Astrocyte (in vitro differentiated cells and primary cell): ENCODE measurements around the gene CDC42EP1. TPM values are rescaled to one million over a fixed set of nuclear protein-coding genes. Genes with fewer than 3 reads are reported as not detected.
"Not testable (repeated sequence)": the region's sequence is repeated elsewhere in the genome, so short reads cannot be mapped to it uniquely, and the experiment has no call there.

Experiments used
- DNase-seq: peaks from one replicate; pipeline ENCODE4 v3.0.0-alpha.2; 2010; ENCODE audit warnings: low read depth
- FAIRE-seq: peaks from 2 replicates; lab custom pipeline; 2011; peaks lifted over from hg19 to GRCh38; lab: Jason Lieb, UNC
- H2AFZ ChIP-seq: 2 replicates; pipeline ENCODE4 v1.6.0; 2012; ENCODE audit warnings: low read depth, low read length, inconsistent platforms
- H3K27ac ChIP-seq: 2 replicates; pipeline ENCODE4 v1.5.1; 2011; ENCODE audit warnings: low read depth, low read length, inconsistent platforms
- H3K27me3 ChIP-seq: 2 replicates; pipeline ENCODE4 v1.6.0; 2011; ENCODE audit warnings: low read length, inconsistent platforms; ENCODE audit not compliant: insufficient read depth
- H3K36me3 ChIP-seq: 2 replicates; pipeline ENCODE4 v1.5.1; 2011; ENCODE audit warnings: low read length, inconsistent platforms; ENCODE audit not compliant: insufficient read depth
- H3K4me1 ChIP-seq: 2 replicates; pipeline ENCODE4 v1.5.1; 2011; ENCODE audit warnings: low read length, inconsistent platforms; ENCODE audit not compliant: insufficient read depth
- H3K4me2 ChIP-seq: 2 replicates; pipeline ENCODE4 v1.6.0; 2012; ENCODE audit warnings: low read length, inconsistent platforms
- H3K4me3 ChIP-seq: 2 replicates; pipeline ENCODE4 v1.5.1; 2011; ENCODE audit warnings: low read depth, mild to moderate bottlenecking, low read length, inconsistent platforms; ENCODE audit not compliant: insufficient read depth
- H3K79me2 ChIP-seq: 2 replicates; pipeline ENCODE4 v1.6.0; 2012; ENCODE audit warnings: mild to moderate bottlenecking, low read length, inconsistent platforms; ENCODE audit not compliant: insufficient read depth
- H3K9ac ChIP-seq: 2 replicates; pipeline ENCODE4 v1.6.0; 2012; ENCODE audit warnings: mild to moderate bottlenecking, low read length, inconsistent platforms
- H3K9me3 ChIP-seq: 2 replicates; pipeline ENCODE4 v1.5.1; 2012; ENCODE audit warnings: low read depth, mild to moderate bottlenecking, low read length, inconsistent platforms; ENCODE audit not compliant: insufficient read depth
- H4K20me1 ChIP-seq: 2 replicates; pipeline ENCODE4 v1.6.0; 2012; ENCODE audit warnings: low read length, inconsistent platforms; ENCODE audit not compliant: insufficient read depth
- H3K27ac Mint-ChIP-seq: one replicate; pipeline ENCODE4 v1.8.0; 2021; ENCODE audit warnings: mild to moderate bottlenecking, mixed read lengths; ENCODE audit not compliant: unreplicated experiment
- H3K27me3 Mint-ChIP-seq: one replicate; pipeline ENCODE4 v1.8.0; 2021; ENCODE audit warnings: low read depth, mixed read lengths; ENCODE audit not compliant: unreplicated experiment
- H3K36me3 Mint-ChIP-seq: one replicate; pipeline ENCODE4 v1.8.0; 2021; ENCODE audit warnings: low read depth, mixed read lengths; ENCODE audit not compliant: unreplicated experiment
- H3K4me1 Mint-ChIP-seq: one replicate; pipeline ENCODE4 v1.8.0; 2021; ENCODE audit warnings: low read depth, mixed read lengths; ENCODE audit not compliant: unreplicated experiment
- H3K4me3 Mint-ChIP-seq: one replicate; pipeline ENCODE4 v1.8.0; 2021; ENCODE audit warnings: mild to moderate bottlenecking, moderate library complexity, mixed read lengths; ENCODE audit not compliant: unreplicated experiment
- H3K9me3 Mint-ChIP-seq: one replicate; pipeline ENCODE4 v1.8.0; 2021; ENCODE audit warnings: mild to moderate bottlenecking, mixed read lengths; ENCODE audit not compliant: unreplicated experiment
- EZH2 ChIP-seq: IDR thresholded peaks from 2 replicates; pipeline ENCODE4 v1.6.1; 2012; ENCODE audit warnings: mild to moderate bottlenecking, low read length, inconsistent platforms; ENCODE audit not compliant: insufficient read depth
- total RNA-seq: library from RNA; stranded (reverse); gene quantifications from 2 replicates; pipeline ENCODE4 v1.2.1, GENCODE V29; 2021
- TF ChIP-seq, protein P1 (sequence below): IDR thresholded peaks from 2 replicates; pipeline ENCODE4 v1.5.1; 2011; ENCODE audit warnings: low read depth, mild to moderate bottlenecking, inconsistent platforms, low read length, moderate library complexity; ENCODE audit not compliant: insufficient read depth

The CDC42EP1 gene
- total RNA-seq, 1 donor from 2014 or later = 106 TPM

GRCh38 chr22:37609240-37610152 is 49.2 kb downstream of the CDC42EP1 start:
- TF ChIP-seq, protein P1, sequence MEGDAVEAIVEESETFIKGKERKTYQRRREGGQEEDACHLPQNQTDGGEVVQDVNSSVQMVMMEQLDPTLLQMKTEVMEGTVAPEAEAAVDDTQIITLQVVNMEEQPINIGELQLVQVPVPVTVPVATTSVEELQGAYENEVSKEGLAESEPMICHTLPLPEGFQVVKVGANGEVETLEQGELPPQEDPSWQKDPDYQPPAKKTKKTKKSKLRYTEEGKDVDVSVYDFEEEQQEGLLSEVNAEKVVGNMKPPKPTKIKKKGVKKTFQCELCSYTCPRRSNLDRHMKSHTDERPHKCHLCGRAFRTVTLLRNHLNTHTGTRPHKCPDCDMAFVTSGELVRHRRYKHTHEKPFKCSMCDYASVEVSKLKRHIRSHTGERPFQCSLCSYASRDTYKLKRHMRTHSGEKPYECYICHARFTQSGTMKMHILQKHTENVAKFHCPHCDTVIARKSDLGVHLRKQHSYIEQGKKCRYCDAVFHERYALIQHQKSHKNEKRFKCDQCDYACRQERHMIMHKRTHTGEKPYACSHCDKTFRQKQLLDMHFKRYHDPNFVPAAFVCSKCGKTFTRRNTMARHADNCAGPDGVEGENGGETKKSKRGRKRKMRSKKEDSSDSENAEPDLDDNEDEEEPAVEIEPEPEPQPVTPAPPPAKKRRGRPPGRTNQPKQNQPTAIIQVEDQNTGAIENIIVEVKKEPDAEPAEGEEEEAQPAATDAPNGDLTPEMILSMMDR = no peak
- TF ChIP-seq EZH2 = no peak
- Mint-ChIP-seq H3K36me3 (no peaks in the 10 kb centered on the region), H3K27me3 (no peaks in the 10 kb centered on the region), H3K4me1 (peaks cover 9% of the 10 kb centered on the region), H3K4me3 (peak overlapping the region; percentile 94), H3K27ac (peak overlapping the region; percentile 90), H3K9me3 (no peaks in the 10 kb centered on the region)
- Histone ChIP-seq H3K9ac (peak overlapping the region; percentile 95), H3K36me3 (no peaks in the 10 kb centered on the region), H3K9me3 (no peaks in the 10 kb centered on the region), H3K27ac (peak overlapping the region; percentile 62), H3K4me1 (peaks cover 19% of the 10 kb centered on the region), H3K4me2 (peak overlapping the region; percentile 100), H4K20me1 (peaks cover 9% of the 10 kb centered on the region), H2AFZ (peak overlapping the region; percentile 82), H3K79me2 (peaks cover 36% of the 10 kb centered on the region), H3K27me3 (peaks cover 3% of the 10 kb centered on the region), H3K4me3 (peak overlapping the region; percentile 91)
- no peak for FAIRE-seq
- no peak for DNase-seq

DNA sequence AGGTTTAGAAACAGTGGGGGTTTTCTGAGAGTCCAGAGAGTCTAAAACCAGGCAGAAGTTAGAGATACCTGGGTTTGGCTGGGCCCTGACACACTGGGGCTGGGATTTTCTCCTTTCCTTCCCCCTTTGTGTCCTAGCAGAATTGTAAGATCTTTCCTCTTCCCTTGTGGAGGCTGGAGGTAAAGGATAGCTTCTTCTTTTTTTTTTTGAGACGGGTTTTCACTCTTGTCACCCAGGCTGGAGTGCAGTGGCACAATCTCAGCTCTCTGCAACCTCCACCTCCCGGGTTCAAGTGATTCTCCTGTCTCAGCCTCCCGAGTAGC is 49.8 kb downstream of the CDC42EP1 start:
- Mint-ChIP-seq H3K27ac (peak overlapping the region; percentile 90), H3K4me3 (peak overlapping the region; percentile 94)
- not testable (repeated sequence) for H3K9me3 ChIP-seq, H3K36me3 Mint-ChIP-seq, H3K36me3 ChIP-seq, H4K20me1 ChIP-seq, H3K4me1 Mint-ChIP-seq, H2AFZ ChIP-seq, FAIRE-seq, H3K27me3 Mint-ChIP-seq, DNase-seq, H3K27ac ChIP-seq, H3K27me3 ChIP-seq, H3K9me3 Mint-ChIP-seq
- peak overlapping the region; percentile 100 for H3K4me2 ChIP-seq
- H3K4me3 ChIP-seq = peak overlapping the region; percentile 91
- H3K4me1 ChIP-seq = peaks cover 19% of the 10 kb centered on the region
- peaks cover 36% of the 10 kb centered on the region for H3K79me2 ChIP-seq
- peak overlapping the region; percentile 95 for H3K9ac ChIP-seq

DNA sequence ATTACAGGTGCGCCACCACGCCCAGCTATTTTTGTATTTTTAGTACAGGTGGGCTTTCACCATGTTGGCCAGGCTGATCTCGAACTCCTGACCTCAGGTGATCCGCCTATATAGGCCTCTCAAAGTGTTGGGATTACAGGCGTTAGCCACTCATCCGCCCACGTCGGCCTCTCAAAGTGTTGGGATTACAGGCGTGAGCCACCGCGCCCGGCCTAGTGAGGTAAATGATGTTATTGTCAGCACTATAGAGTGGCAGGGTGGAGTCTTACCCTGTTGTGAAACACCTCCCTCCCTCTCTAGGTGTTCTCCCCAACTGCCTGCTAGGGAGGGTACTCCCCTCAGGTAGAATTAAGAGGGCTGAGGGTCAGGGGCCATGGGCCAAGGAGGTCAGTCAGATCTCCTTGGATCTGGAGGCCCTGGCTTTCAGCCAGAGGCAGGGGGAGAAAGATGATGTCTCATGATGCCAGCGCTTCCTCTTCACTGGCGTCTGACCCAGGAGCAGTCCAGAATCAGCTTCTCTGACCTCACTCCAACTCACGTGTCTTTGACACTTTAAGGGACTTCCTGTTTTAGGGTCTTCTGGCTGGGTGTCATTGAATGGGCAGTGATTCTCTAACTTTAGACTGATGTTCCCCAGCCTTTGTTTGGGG is 50.3 kb downstream of the CDC42EP1 start:
- H3K27me3 ChIP-seq = peaks cover 3% of the 10 kb centered on the region
- peak overlapping the region; percentile 34 for H3K27ac Mint-ChIP-seq
- H4K20me1 ChIP-seq = peaks cover 9% of the 10 kb centered on the region
- H3K4me3 ChIP-seq = no peak overlapping the region
- peak overlapping the region; percentile 100 for H3K4me2 ChIP-seq
- H2AFZ ChIP-seq = no peak overlapping the region
- H3K9ac ChIP-seq = peak overlapping the region; percentile 95
- H3K36me3 Mint-ChIP-seq = peaks cover 3% of the 10 kb centered on the region
- H3K9me3 ChIP-seq = no peaks in the 10 kb centered on the region
- H3K4me1 Mint-ChIP-seq = peaks cover 9% of the 10 kb centered on the region
- H3K79me2 ChIP-seq = peaks cover 36% of the 10 kb centered on the region
- no peaks in the 10 kb centered on the region for H3K27me3 Mint-ChIP-seq
- peak overlapping the region; percentile 94 for H3K4me3 Mint-ChIP-seq
- FAIRE-seq (no peak), DNase-seq (no peak)
- H3K4me1 ChIP-seq = peaks cover 19% of the 10 kb centered on the region
- no peak overlapping the region for H3K27ac ChIP-seq
- H3K36me3 ChIP-seq = no peaks in the 10 kb centered on the region
- TF ChIP-seq, protein P1 = no peak
- no peak for TF ChIP-seq EZH2
- no peaks in the 10 kb centered on the region for H3K9me3 Mint-ChIP-seq
